Fibroblast of skin of left biceps (primary cell): ENCODE data around the gene NR1D2.

Source experiments
- DNase-seq, 2 experiments: peaks; one replicate each; pipeline ENCODE4 v3.0.0-alpha.2; 2013; ENCODE audit warnings: low read depth in 2 of 2

Gene NR1D2

DNA sequence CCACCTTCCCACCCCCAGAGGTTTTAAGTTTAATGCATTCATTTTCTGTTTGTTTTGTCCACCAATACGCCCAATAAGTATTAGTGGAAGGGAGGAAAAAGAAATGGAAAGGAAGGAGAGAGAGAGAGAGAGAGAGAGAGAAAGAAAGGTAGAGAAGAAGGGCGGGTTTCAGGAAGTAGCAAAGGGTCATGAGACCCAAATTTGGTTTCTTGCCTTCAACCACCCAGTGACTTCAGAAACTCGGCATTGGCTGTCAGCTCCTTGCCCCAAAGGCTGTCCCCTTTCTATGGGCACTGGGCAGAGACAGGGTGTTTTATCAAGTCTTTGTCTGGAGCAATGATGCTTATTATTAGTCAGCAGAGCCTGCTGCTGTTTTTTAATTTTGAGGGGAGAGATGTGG is 13.5 kb upstream of the NR1D2 start:
- no peak for DNase-seq

DNA sequence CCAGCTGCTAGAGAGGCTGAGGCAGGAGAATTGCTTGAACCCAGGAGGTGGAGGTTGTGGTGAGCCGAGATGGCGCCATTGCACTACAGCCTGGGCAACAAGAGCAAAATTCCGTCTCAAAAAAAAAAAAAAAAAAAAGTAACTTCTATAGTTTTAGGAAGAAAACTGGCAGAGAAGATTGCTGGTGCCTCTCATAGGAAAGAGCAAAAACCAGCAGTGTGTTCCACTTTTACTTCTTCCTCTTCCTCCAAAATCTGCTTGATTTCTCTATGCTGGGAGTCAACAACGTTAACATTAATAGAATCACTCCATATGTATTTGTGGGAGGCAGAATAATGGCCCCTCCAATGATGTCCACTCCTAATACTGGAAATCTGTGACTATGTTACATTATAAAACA is 12.5 kb upstream of the NR1D2 start:
- no peak for DNase-seq

DNA sequence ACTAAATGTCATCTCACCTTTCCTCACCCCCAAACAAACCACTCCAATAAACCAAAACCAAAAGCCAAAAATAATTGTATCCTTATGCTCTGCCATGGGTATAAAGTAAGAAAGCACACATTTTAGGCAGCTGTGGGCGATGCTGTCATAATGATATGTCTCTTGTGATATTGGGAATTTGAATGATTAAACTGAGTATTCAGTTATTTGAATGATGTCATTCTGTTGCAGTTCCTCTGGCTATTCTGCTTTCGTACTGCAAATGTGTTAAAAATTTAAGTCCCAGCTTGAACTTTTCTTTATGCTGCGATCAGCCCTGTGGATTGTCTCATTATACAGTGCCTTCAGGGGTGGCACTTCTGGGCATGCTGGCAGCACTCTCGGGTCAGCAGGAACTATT is 10.8 kb upstream of the NR1D2 start:
- DNase-seq: no peak

DNA sequence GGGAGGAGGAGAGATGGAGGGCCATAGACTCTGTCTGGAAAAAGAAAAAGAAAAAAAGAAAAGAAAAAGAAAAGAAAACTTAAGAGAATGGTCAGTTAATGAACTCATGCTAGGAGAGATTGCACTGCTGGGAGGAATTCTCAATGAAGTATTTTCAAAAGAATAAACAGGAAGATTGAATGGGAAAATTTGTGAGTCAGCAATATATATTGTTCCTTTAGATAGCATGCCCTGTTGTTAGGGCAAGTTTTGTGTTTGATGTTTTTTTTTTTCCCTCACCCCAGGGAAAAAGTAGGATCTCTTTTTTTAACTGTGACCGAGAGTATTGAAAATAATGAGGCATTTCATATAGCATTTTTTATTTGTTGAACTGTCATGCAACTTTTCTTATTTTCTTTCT is 7.8 kb upstream of the NR1D2 start:
- DNase-seq: no peak

DNA sequence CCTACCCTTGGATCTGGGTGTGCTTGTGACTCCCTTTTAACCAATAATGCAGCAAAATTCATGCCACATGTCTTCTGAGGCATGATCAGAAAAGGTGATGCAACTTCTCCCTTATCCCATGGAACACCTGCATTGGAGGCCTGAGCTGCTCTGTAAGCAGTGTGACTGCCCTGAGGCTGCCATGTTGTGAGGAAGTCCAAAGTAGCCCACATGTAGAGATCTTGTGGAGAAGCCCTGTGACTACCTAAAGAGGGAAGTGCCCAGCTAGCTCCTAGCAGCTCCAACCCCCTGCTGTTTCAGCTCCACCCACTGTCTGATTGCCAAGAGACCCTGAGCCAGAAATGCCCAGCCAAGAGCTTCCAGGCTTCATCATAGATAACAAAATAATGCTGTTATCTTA is 6.4 kb upstream of the NR1D2 start:
- no peak for DNase-seq

DNA sequence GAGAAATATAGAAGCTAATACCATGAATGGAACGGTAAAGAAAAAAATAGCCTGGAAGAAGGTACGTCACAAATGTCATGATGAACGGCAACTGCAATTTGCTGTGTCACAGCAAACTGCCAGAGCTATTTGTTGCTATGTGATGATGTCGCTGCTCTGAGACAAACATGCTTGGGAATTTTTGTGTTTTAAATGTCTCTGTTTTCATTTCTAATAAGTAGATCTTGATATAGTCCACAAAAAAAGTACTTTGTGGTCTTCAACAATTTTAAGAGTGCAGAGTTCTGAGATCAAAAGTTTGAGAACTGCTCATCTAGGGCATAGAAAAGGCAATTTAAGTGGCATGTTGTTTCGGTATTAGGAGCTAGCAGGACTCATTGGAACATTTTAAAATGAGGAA is 4.3 kb upstream of the NR1D2 start:
- DNase-seq: no peak

DNA sequence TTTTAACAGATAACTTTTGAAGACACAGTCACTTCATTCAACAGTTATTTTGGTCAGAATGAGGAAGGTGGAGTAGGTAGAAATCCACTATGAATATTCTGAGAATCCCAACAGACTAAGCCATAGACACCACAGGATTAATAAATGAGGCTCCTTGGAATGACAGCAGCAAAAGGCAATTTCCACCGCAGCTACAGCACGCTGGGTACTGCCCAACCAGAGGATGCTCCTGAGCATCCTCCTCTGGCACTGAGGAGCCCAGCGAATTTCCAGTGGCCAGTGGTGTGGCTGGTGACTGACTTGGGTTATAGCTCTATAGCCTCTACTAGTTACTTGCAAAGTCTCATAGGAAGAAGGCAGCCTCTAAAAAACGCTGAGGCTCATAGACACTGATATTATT is 3.6 kb upstream of the NR1D2 start:
- DNase-seq: no peak

DNA sequence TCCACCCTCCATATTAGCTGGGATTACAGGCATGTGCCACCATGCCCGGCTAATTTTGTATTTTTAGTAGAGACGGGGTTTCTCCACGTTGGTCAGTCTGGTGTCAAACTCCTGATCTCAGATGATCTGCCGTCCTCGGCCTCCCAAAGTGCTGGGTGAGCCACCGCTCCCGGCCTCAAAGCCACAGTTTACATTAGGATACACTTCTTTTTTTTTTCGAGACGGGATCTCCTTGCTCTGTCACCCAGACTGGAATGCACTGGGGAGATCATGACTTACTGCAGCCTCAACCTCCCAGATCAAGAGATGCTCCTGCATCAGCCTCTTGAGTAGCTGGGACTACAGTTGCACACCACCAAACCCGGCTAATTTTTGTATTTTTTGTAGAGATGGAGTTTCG is 2.5 kb upstream of the NR1D2 start:
- no peak for DNase-seq

DNA sequence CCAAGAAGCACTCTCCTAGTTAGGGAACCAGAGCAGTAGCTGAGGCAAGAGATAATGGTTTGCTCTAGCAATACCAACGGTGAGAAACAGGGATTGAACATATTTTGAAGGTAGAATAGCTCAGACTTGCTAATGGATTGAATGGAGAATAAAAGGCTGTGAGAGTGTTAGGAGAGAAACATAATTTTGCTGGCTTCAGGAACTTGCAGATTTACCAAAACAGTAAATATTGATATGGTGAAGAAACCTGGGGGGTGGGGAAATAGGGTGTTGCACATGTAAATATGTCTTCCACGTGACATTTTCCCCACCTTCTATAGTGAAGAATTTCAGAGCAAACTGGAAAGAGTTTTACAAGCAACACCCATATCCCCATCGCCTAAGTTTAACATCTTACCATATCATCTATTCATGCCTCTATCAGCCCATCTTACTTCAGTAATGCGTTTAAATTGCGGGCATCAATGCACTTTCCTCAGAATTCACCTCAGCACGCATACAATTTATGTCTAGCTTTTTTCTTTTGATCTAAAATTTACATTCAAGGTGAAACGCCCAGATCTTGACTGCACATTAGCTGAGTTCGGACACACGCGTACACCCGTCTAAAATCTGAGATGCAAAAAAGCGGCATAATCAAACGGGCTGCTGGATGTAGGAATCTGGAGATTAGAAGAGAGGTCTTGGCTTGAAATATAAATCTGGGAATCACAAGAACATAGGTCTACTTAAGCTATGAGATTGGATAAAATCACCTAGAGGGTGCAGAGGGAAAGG is 891 bp upstream of the NR1D2 start:
- DNase-seq: no peak

DNA sequence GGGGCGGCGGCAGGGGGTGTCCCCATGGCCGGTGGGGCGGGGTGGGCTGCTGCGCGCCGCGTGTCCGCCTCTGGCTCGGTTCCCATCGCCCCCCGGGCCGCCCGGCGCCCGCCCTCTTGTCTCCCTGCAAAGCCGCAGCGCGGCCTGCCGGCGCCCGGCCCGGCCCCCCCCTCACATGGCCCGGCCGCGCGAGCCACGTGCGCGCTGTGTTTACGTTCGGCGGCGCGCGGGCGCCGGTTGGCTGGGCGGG is 502 bp downstream of the NR1D2 start:
- no peak for DNase-seq

DNA sequence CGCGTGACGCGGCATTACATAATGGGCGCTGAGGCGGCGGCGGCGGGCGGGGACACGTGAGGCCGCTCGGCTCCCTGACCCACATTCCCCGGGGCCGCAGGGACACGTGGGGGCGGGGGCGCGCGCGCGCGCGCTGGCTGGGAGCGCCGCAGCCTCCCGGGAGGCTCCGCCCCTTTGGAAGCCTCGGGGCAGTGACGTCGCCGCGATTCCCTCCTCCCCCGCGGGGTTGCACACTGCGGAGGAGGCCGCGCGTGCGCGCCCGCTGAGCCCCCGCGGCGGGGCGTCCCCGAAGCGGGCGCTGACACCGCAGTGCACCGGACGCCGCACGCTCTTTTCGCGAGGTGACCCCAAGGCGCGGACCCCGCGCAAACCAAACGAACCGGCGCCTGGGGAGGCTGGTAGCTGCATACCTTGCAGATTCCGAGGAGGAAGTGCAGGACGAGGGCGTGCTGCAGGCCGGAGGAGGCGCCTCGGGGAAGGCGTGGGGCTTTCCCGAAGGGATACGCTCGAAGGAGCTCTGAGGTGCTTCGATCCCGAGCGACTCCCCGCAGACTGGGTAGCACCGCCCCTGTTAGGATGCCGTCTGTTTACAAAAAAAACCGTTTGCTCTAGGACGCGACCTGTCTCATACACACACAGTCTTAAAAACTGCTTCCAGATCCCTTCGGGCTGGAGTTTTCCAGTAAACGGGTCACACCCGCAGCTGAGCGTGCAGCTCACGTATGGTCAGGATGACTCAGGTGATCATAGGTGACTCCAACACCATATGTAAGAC is 1.0 kb downstream of the NR1D2 start:
- DNase-seq: peak; percentile 94 to 95

DNA sequence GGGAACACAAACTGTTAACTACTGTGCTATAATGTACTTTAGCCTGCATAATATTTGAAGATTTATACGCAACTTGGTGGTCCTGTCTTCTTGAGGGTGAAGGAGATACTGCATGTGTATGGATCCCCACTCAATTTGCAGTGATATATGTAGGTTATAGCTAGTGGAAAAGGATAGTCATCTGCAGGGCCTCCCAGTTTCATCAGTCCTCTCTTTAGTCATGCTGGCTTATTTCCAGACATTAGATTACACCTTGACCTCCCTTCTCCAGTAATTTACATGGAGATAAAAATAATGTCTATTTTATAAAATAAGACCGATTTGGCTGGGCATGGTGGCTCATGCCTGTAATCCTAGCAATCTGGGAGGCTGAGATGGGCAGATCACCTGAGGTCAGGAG is 3.7 kb downstream of the NR1D2 start:
- DNase-seq: no peak

DNA sequence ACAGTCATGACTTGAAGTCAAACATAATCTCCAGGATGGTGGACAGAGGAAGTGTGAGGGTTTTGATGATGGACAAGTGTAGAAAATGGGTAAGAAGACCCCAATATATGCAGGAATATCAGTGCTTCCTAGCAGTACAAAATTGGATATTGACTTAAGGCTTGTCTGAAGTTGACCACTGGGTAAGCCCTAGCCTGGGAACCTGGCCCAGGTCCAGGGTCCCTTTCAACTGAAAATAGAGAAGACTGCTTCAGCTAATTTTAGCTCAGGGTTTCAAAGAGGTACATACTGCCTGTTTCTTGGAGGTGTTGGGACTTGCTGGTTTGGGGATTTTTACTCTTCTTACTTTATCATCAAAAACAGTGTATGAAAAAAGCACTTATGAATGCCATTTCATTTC is 4.7 kb downstream of the NR1D2 start:
- no peak for DNase-seq

DNA sequence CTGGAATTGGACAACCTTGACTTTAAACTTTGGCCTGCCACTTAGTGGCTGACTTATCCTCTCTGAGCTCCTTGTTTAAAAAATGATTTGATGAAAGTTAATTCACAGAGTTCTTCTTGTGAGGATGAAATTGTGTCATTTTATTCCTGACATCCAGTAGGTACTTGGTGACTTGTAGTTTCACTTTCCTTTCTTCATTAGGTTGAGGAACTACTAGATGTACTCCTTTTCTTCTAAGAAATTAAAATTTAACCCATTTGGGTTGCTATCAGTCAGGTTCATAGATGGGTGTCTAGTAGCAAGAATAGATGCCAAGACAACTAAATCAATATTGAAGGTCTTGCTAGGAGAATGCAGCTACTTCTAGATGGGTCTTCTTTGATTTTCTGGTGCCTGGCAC is 5.2 kb downstream of the NR1D2 start:
- DNase-seq: no peak

DNA sequence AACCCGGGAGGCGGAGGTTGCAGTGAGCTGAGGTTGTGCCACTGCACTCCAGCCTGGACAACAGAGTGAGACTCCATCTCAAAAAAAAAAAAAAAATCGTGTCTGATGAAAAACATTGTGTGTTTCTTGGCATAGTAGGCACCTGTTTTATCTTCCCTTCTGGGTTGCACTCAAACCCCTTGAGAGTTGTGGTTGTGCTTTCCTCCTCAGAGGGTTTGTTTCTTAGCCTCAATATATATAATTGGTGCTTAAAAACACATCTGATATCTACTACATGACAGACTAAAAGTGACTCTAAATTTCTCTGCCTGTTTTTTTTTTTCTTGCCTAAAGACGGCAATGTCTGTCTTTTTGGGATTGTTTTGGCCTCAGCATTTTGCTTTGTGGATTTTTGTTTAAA is 7.6 kb downstream of the NR1D2 start:
- DNase-seq: no peak

DNA sequence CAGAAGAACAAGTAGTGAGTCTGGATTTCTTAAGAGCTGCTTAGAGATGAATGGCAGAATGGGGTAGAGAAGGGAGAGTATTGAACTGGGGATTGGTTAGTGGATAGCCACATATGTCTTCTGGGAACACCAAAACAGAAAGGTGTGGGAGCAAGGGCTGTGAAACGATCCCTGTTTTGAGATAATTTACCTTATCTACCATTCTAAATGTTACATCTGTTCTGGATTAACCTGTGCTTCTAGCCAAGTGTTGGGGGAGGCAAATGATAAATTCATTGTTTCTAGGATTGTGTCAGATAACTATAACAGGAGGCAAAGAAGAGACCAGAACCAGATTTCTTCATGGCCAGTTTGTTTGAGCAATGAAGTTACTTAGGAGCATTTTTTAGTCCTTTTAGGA is 8.4 kb downstream of the NR1D2 start:
- no peak for DNase-seq

DNA sequence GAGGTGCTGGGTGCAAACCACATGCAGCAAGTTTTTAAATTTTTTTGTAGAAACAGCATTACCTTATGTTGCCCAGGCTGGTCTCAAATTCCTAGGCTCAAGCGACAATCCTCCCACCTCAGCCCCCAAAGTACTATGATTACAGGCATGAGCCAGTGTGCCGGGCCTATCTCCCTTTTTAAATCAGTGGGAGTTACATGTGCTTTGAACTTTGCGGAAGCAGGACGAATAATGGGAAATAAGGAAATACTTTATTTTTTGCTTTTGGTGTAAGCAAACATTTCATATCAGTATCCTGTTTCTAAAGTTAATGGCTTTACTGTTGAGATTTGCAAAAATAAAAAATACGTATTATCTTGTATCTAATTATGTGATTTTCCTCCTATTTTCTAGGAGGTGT is 9.1 kb downstream of the NR1D2 start:
- DNase-seq: no peak

DNA sequence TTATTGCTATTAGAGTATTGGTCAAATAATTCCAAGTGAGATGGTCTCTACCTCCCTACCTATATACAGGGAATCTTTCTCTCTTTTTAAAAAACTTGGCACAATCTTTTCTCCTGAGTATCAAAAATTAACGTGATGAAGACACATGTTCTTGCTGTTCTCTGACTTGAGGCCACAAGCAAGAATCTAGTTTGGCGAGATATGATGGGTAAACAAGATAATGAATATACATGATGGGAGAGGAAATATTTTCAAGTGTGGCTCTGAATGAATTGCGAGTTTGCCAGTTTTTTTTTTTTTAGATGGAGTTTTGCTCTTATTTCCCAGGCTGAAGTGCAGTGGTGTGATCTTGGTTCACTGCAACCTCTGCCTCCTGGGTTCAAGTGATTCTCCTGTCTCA is 11.6 kb downstream of the NR1D2 start:
- DNase-seq: no peak

DNA sequence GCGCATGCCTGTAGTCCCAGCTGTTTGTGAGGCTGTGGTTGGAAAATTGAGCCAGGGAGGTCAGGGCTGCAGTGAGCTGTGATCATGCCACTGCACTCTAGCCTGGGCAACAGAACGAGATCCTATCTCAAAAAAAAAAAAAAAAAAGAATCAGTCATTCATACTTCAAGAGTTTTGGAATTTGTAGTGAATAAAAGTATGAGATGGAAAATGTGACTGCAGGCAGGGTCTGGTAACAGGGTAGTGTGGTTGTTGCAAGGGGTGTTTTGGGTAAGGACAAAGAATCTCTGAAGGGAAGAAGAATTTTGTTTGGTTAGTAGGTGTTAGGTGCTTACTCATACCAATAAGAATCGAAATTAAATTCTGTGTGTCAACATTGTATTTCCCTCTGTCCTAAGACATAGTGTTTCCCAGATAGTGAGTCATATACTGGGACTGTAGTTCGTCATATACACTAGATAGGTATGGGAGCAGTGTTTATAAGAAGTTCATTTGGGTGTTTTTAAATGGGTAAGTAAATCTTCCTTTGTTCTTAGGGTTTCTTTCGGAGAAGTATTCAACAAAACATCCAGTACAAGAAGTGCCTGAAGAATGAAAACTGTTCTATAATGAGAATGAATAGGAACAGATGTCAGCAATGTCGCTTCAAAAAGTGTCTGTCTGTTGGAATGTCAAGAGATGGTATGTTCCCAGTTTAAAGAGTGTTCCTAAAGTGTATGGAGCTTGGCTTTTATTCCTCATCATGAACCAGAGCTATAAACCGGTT is 14.2 kb downstream of the NR1D2 start:
- DNase-seq: peak; percentile 49 to 57

DNA sequence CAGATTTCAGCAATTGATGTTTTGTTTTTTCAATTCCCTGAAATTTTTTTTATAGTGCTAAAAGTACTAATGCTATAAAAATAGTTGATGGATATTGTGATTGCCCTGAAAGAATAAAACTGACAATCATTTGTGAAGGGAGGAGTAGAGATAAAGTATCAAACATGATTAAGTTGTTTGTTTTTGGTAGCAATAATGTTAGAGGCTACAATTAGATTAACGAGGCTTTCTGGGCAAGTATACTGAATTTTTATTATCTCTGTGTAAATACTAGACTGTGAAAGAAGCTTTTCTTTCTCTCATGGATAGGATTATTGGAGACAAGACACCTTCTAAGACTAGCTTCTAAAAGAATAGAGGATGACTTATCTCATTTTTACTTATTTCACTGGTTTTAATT is 15.6 kb downstream of the NR1D2 start:
- DNase-seq: no peak

DNA sequence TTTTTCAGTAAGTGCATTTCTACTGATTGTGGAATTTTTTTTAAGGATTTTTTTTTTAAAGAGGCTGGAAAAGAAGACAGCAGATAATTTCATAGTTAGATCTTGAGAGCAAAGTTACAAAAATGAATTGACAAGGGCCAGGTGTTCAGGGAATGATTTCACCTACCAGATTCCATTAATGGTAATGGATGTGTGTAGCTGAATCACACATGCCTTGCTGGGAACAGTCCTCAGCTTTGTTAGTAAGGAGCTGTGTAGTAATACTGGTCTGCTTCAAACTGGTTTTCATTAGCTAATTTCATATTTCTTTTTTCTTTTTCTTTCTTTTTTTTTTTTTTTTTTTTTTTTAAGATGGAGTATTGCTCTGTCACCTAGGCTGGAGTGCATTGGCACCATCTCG is 16.0 kb downstream of the NR1D2 start:
- no peak for DNase-seq

DNA sequence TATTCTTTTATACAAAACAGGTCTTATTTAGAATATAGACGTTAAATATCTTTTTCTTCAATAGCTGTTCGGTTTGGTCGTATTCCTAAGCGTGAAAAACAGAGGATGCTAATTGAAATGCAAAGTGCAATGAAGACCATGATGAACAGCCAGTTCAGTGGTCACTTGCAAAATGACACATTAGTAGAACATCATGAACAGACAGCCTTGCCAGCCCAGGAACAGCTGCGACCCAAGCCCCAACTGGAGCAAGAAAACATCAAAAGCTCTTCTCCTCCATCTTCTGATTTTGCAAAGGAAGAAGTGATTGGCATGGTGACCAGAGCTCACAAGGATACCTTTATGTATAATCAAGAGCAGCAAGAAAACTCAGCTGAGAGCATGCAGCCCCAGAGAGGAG is 16.8 kb downstream of the NR1D2 start:
- no peak for DNase-seq
